ENCODE data around the gene SPRED1. TPM values are rescaled to one million over a fixed set of nuclear protein-coding genes. Genes with fewer than 3 reads are reported as not detected.

SPRED1 gene
- total and polyA plus RNA-seq, 12 donors: 4.9 to 31.3 (median 19.4) TPM

DNA sequence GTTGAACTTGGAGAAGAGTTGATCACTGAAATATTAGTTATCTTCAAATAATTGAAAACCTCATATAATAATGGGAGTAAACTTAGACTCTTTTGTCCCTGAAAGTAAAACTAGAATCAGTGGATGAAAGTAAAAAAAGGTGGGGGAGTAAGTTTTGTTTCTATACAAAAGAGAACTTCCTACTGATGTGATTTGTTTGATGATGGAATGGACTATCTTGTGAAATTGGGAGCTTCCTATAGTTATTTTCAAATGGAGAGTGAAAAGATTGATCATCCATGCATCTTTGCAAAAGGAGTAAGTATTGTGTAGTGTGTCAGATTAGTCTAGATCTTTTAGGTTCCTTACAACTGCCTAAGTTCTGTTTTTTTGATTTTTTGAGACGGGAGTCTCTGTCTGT lies 28.4 kb downstream of the SPRED1 start:
- Histone ChIP-seq H3K36me3 (replicated peaks in 1 of 2) (no peaks in the 10 kb centered on the region), H3K4me3 (no peak overlapping the region), H3K27ac (no peak overlapping the region), H3K27me3 (no peaks in the 10 kb centered on the region), H3K9me3 (replicated peaks in 1 of 3) (no peaks in the 10 kb centered on the region), H3K4me1 (replicated peaks in 1 of 2) (peaks cover 0 to 11% of the 10 kb centered on the region in 2 donors)
- no peak for DNase-seq
- no peak for TF ChIP-seq POLR2A (IDR thresholded peaks at IDR 0.05)
- intact Hi-C loops (cut with DNase I): no loop called here
- WGBS, 4 donors: 84 to 91% (median 89%) methylated on average over 1 of the region's 1 CpG

DNA sequence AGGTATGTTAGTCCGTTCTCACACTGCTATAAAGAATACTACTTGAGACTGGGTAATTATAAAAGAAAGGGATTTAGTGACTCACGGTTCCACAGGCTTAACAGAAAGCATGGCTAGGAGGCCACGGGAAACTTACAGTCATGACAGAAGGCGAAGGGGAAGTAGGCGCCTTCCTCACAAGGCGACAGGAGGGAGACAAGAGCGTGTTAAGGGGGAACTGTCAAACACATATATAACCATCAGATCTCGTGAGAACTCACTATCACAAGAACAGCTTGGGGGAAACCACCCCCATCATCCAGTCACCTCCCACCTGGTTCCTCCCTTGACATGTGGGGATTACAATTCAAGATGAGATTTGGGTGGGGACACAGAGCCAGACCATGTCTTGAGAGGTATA lies 30.4 kb downstream of the SPRED1 start:
- intact Hi-C loops (cut with DNase I): no loop called here
- no peaks in the 10 kb centered on the region for H3K27me3 ChIP-seq
- DNase-seq: no peak
- H3K9me3 ChIP-seq (replicated peaks in 1 of 3): no peaks in the 10 kb centered on the region
- no peak overlapping the region for H3K27ac ChIP-seq
- WGBS, 4 donors: 74 to 80% (median 77%) methylated on average over 8 of the region's 8 CpGs
- H3K4me3 ChIP-seq: no peak overlapping the region
- H3K36me3 ChIP-seq (replicated peaks in 1 of 2): no peaks in the 10 kb centered on the region
- H3K4me1 ChIP-seq (replicated peaks in 1 of 2): peaks cover 0 to 11% of the 10 kb centered on the region in 2 donors
- TF ChIP-seq, protein P1, sequence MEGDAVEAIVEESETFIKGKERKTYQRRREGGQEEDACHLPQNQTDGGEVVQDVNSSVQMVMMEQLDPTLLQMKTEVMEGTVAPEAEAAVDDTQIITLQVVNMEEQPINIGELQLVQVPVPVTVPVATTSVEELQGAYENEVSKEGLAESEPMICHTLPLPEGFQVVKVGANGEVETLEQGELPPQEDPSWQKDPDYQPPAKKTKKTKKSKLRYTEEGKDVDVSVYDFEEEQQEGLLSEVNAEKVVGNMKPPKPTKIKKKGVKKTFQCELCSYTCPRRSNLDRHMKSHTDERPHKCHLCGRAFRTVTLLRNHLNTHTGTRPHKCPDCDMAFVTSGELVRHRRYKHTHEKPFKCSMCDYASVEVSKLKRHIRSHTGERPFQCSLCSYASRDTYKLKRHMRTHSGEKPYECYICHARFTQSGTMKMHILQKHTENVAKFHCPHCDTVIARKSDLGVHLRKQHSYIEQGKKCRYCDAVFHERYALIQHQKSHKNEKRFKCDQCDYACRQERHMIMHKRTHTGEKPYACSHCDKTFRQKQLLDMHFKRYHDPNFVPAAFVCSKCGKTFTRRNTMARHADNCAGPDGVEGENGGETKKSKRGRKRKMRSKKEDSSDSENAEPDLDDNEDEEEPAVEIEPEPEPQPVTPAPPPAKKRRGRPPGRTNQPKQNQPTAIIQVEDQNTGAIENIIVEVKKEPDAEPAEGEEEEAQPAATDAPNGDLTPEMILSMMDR (IDR thresholded peaks at IDR 0.05): no peak
- TF ChIP-seq POLR2A (IDR thresholded peaks at IDR 0.05): no peak

DNA sequence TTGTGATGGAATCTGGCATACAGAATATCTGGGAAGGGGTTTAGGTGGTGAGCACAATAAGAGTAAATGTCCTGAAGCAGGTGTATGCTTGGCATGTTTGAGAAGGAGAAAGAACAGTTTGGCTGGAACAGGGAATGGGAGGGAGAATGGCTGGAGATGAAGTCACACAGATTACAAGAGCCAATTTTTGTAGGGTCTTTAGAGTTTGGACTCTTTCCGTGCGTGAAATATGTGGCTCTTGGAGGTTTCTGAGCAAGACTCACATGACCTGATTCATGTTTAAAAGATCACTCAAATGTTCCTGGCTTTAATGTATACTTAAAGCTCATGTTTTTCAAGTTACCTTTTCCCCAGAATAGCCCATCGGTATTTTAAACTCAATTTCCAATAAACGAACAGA lies 32.8 kb downstream of the SPRED1 start:
- Histone ChIP-seq H3K27ac (no peak overlapping the region), H3K27me3 (no peaks in the 10 kb centered on the region), H3K9me3 (replicated peaks in 1 of 3) (no peaks in the 10 kb centered on the region), H3K4me3 (no peak overlapping the region), H3K4me1 (replicated peaks in 1 of 2) (peaks cover 0 to 11% of the 10 kb centered on the region in 2 donors), H3K36me3 (replicated peaks in 1 of 2) (no peaks in the 10 kb centered on the region)
- DNase-seq: no peak
- intact Hi-C loops (cut with DNase I): no loop called here
- TF ChIP-seq POLR2A (IDR thresholded peaks at IDR 0.05): no peak
- TF ChIP-seq, protein P1 (IDR thresholded peaks at IDR 0.05): no peak
- WGBS, 4 donors: 89 to 94% (median 93%) methylated on average over 4 of the region's 4 CpGs

DNA sequence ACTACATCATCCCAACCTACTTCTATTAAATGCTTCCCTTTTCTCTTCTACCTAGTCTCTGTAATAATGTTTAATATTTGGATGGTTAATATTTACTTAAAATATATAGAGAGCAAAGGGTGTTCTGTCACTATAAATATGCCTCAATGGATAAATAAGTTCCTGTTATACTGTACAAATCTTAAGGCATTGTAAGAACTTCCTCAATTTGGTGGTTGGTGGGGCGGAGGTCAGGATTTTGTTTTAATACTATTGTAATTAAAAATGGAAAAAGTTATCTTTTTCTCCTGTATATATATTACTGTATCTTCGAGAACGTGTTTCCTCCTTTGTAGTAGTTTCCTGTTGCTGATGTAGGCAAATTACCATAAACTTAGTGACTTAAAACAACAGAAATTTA lies 41.5 kb downstream of the SPRED1 start:
- TF ChIP-seq, protein P1 (IDR thresholded peaks at IDR 0.05): no peak
- no peak for TF ChIP-seq POLR2A (IDR thresholded peaks at IDR 0.05)
- no peaks in the 10 kb centered on the region for H3K27me3 ChIP-seq
- 72 to 76% (median 73%) methylated on average over 3 of the region's 3 CpGs for WGBS, 4 donors
- DNase-seq: no peak
- no peak overlapping the region for H3K27ac ChIP-seq
- H3K4me1 ChIP-seq (replicated peaks in 1 of 2): peaks cover 3 to 42% of the 10 kb centered on the region in 2 donors
- intact Hi-C loops (cut with DNase I): no loop called here
- H3K4me3 ChIP-seq: no peak overlapping the region
- H3K9me3 ChIP-seq (replicated peaks in 1 of 3): no peaks in the 10 kb centered on the region
- H3K36me3 ChIP-seq (replicated peaks in 1 of 2): no peaks in the 10 kb centered on the region

DNA sequence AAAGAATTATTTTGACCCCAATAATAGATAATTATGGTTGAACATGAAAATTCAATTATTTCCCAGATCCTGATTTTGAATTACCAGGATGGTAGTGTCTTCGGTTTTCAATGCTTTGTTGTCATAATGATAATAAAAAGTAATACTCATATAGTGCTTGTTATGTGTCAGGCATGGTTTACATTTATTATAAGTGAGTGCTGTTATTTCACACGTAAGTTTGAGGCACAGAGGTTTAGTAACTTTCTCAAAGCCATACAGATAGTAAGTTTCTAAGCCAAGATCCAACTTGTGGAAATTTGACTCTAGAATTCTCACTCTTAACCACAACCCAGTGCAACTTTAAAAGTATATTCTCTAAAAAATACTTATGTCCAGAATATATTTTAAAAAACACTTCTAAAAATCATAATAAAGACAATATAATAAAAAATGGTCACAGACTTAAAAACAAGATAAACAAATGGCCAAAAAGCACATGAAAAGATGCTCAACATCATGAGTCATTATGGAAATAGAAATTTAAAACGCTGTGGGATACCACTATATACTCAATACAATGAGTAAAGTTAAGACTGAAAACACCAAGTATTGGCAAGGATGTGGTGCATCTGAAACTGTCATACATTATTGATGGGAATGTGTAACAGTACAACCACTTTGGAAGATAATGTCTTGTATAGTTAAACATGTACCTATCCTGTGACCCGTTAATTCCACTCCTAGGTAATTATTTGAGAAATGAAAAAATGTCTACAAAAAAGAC lies 45.2 kb downstream of the SPRED1 start:
- no peak for TF ChIP-seq POLR2A (IDR thresholded peaks at IDR 0.05)
- TF ChIP-seq, protein P1 (IDR thresholded peaks at IDR 0.05): no peak
- Histone ChIP-seq H3K36me3 (replicated peaks in 1 of 2) (no peaks in the 10 kb centered on the region), H3K4me1 (replicated peaks in 1 of 2) (peaks cover 3 to 52% of the 10 kb centered on the region in 2 donors), H3K27me3 (no peaks in the 10 kb centered on the region), H3K4me3 (no peak overlapping the region), H3K9me3 (replicated peaks in 1 of 3) (no peaks in the 10 kb centered on the region), H3K27ac (no peak overlapping the region)
- WGBS, 4 donors: 66 to 70% (median 69%) methylated on average over 4 of the region's 4 CpGs
- intact Hi-C loops (cut with DNase I): no loop called here
- no peak for DNase-seq
